ENCODE measurements around the gene SYTL2. TPM values are rescaled to one million over a fixed set of nuclear protein-coding genes. Genes with fewer than 3 reads are reported as not detected.

SYTL2 gene
- total RNA-seq, 1 experiment from 2014 or later: 57.1 TPM

DNA sequence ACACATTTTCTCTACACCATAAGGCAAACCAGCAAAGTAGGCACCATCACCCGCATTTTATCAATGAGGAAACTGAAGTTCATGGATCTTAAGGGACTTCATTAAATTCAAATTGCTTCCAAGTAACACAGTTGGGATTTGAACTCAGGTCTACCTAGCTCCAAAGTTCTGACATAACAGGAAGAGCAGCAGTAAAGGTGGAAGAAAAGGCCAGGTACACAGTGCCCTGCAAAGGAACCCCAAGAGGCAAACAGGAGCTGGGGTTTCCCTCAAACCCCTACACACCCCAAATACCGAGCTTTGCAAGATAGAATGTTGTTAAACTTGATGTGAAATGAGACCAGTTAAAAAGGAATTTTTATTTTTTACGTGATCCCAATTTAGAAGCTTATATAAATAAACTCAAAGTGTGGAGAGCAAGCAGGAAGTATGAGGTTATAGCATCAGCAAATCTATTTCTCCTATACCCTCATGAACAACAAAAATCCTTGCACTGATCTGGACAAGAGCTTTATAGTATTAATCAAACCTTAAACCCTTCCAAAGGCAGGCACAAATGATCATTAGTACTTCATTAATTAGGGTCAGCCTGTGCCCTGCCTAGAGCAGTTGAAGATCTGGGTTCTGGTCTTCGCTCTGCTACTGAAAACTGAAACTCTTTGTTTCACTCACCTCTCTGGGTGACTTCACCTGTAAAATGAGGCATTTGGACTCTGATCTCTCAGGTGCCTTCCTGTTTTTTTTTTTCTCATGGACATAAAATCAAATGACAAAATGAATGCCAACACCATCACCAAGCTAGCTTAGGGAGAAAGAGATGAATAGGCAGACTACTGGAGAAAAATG lies 36.5 kb downstream of the SYTL2 start:
- ATAC-seq (0 out of 2 replicates have a peak, but pooled peaks have one; percentile 45), DNase-seq (no peak)
- TF ChIP-seq, protein P1, sequence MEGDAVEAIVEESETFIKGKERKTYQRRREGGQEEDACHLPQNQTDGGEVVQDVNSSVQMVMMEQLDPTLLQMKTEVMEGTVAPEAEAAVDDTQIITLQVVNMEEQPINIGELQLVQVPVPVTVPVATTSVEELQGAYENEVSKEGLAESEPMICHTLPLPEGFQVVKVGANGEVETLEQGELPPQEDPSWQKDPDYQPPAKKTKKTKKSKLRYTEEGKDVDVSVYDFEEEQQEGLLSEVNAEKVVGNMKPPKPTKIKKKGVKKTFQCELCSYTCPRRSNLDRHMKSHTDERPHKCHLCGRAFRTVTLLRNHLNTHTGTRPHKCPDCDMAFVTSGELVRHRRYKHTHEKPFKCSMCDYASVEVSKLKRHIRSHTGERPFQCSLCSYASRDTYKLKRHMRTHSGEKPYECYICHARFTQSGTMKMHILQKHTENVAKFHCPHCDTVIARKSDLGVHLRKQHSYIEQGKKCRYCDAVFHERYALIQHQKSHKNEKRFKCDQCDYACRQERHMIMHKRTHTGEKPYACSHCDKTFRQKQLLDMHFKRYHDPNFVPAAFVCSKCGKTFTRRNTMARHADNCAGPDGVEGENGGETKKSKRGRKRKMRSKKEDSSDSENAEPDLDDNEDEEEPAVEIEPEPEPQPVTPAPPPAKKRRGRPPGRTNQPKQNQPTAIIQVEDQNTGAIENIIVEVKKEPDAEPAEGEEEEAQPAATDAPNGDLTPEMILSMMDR (conservative IDR thresholded peaks at IDR 0.05; ENCODE audit: low read depth, low read length): no peak
- TF ChIP-seq EZH2 (IDR thresholded peaks at IDR 0.05; ENCODE audit: low read length, unreplicated experiment) (no peak), EZH2phosphoT487 (IDR thresholded peaks at IDR 0.05; ENCODE audit: borderline replicate concordance, low read length) (no peak)
- H3K9me3 ChIP-seq (ENCODE audit: low read length): no peaks in the 10 kb centered on the region
- no TSS peak for BruUV-seq (replicated peaks)
- H3K36me3 ChIP-seq (ENCODE audit: low read depth, low read length): 0 out of 2 replicates have a peak, but pooled peaks cover 2% of the 10 kb centered on the region
- H4K20me1 ChIP-seq (ENCODE audit: low read length): no peaks in the 10 kb centered on the region
- no peaks in the 10 kb centered on the region for H3K27me3 ChIP-seq (ENCODE audit: low read length)
- POLR2A ChIA-PET (ENCODE audit: unreplicated experiment): no interaction called here
- no peak overlapping the region for H2AFZ ChIP-seq (ENCODE audit: low read length)
- intact Hi-C loops (cut with micrococcal nuclease): no loop called here
- peaks cover 14% of the 10 kb centered on the region for H3K4me1 ChIP-seq (ENCODE audit: insufficient read depth, low read length)
- no peaks in the 10 kb centered on the region for H3K79me2 ChIP-seq (ENCODE audit: low read length)
- CTCF ChIA-PET: no interaction called here
- H3K9me2 ChIP-seq (replicated peaks; ENCODE audit: low read length): no peaks in the 10 kb centered on the region
- H3K27ac ChIP-seq (ENCODE audit: low read length): no peak overlapping the region
- H3K9ac ChIP-seq (ENCODE audit: low read length): no peak overlapping the region
- no peaks in the 10 kb centered on the region for H3F3A ChIP-seq (ENCODE audit: low read length, unreplicated experiment)
- no peak overlapping the region for H3K4me2 ChIP-seq (ENCODE audit: low read length)
- H3K4me3 ChIP-seq (ENCODE audit: low read length): no peak overlapping the region

DNA sequence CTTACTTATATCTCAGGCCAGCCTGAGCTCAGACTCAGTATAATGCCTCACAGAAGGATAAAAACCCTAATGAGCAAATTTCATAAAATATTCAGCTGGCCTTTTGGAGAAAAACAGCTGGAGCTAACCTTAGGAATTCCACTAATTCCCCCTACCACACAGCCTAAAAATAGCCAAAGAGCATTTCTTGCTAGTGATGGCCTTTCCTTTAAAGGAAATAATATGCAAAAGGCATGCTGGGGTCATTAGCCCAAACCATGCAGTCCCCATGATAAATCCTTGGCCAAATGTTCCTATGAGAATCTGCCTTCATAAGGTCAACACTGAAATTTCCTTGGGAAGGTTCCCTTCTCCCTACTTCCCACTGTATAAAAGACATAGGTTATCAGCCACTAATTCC lies 38.2 kb downstream of the SYTL2 start:
- Histone ChIP-seq H3K9me3 (ENCODE audit: low read length) (no peaks in the 10 kb centered on the region), H3K36me3 (ENCODE audit: low read depth, low read length) (0 out of 2 replicates have a peak, but pooled peaks cover 2% of the 10 kb centered on the region), H3K27ac (ENCODE audit: low read length) (no peak overlapping the region), H3K9ac (ENCODE audit: low read length) (no peak overlapping the region), H3K9me2 (replicated peaks; ENCODE audit: low read length) (no peaks in the 10 kb centered on the region), H3K4me2 (ENCODE audit: low read length) (no peak overlapping the region), H3K4me1 (ENCODE audit: insufficient read depth, low read length) (peaks cover 14% of the 10 kb centered on the region), H3K4me3 (ENCODE audit: low read length) (no peak overlapping the region), H2AFZ (ENCODE audit: low read length) (no peak overlapping the region), H3K79me2 (ENCODE audit: low read length) (no peaks in the 10 kb centered on the region), H3F3A (ENCODE audit: low read length, unreplicated experiment) (no peaks in the 10 kb centered on the region), H3K27me3 (ENCODE audit: low read length) (no peaks in the 10 kb centered on the region), H4K20me1 (ENCODE audit: low read length) (no peaks in the 10 kb centered on the region)
- ATAC-seq (no peak), DNase-seq (no peak)
- ChIA-PET POLR2A (ENCODE audit: unreplicated experiment) (no interaction called here), CTCF (no interaction called here)
- no TSS peak for BruUV-seq (replicated peaks)
- TF ChIP-seq EZH2 (IDR thresholded peaks at IDR 0.05; ENCODE audit: low read length, unreplicated experiment): no peak
- TF ChIP-seq EZH2phosphoT487 (IDR thresholded peaks at IDR 0.05; ENCODE audit: borderline replicate concordance, low read length): no peak
- TF ChIP-seq, protein P1 (conservative IDR thresholded peaks at IDR 0.05; ENCODE audit: low read depth, low read length): no peak
- intact Hi-C loops (cut with micrococcal nuclease): no loop called here

DNA sequence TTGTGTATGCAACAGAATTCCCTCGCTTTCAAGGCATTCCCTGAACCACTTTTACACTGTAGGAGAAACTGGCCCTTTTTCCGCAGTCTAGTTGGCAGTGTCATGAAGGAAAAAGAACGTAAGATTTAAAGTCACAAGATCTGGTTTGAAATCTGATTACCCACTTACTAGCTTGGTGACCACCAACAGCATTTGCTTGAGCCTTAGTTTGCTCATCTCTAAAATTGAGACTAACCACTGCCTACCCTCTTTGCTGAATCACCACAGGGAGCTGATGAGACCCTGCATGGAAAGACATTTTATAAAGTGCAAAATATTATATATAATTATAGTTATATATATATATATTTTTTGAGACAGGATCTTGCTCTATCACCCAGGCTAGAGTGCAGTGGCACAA lies 39.4 kb downstream of the SYTL2 start:
- Histone ChIP-seq H3K27me3 (ENCODE audit: low read length) (no peaks in the 10 kb centered on the region), H3K4me1 (ENCODE audit: insufficient read depth, low read length) (0 out of 2 replicates have a peak, but pooled peaks cover 6% of the 10 kb centered on the region), H3K9ac (ENCODE audit: low read length) (no peak overlapping the region), H2AFZ (ENCODE audit: low read length) (no peak overlapping the region), H3K9me2 (replicated peaks; ENCODE audit: low read length) (no peaks in the 10 kb centered on the region), H3K4me3 (ENCODE audit: low read length) (no peak overlapping the region), H3K36me3 (ENCODE audit: low read depth, low read length) (0 out of 2 replicates have a peak, but pooled peaks cover 2% of the 10 kb centered on the region), H3F3A (ENCODE audit: low read length, unreplicated experiment) (no peaks in the 10 kb centered on the region), H4K20me1 (ENCODE audit: low read length) (no peaks in the 10 kb centered on the region), H3K79me2 (ENCODE audit: low read length) (no peaks in the 10 kb centered on the region), H3K27ac (ENCODE audit: low read length) (no peak overlapping the region), H3K4me2 (ENCODE audit: low read length) (no peak overlapping the region), H3K9me3 (ENCODE audit: low read length) (no peaks in the 10 kb centered on the region)
- ChIA-PET POLR2A (ENCODE audit: unreplicated experiment) (no interaction called here), CTCF (no interaction called here)
- no TSS peak for BruUV-seq (replicated peaks)
- TF ChIP-seq EZH2 (IDR thresholded peaks at IDR 0.05; ENCODE audit: low read length, unreplicated experiment) (no peak), EZH2phosphoT487 (IDR thresholded peaks at IDR 0.05; ENCODE audit: borderline replicate concordance, low read length) (no peak)
- TF ChIP-seq, protein P1 (conservative IDR thresholded peaks at IDR 0.05; ENCODE audit: low read depth, low read length): no peak
- ATAC-seq (no peak), DNase-seq (no peak)
- intact Hi-C loops (cut with micrococcal nuclease): no loop called here

Measured in PC-3 (cell line).